Measurements from ENCODE around the gene THBS3. TPM values are rescaled to one million over a fixed set of nuclear protein-coding genes. Genes with fewer than 3 reads are reported as not detected.

Gene THBS3
- total and polyA plus RNA-seq, 2 of the 13 experiments (the other 11 are each of a cell fraction or from before 2014, with no cell fraction given): 0.86 to 3.6 TPM

GRCh38 chr1:155227261-155228095 lies 19.8 kb upstream of the THBS3 start (continued):
- 0 out of 2 replicates have a peak, but pooled peaks have one; percentile 6 for TF ChIP-seq ZNF34 (CRISPR knock-in tag; IDR thresholded peaks at IDR 0.05; ENCODE audit: borderline replicate concordance)
- no peak for TF ChIP-seq TBX3 (IDR thresholded peaks at IDR 0.05; ENCODE audit: borderline replicate concordance)
- TF ChIP-seq MATR3 (CRISPR knock-in tag; IDR thresholded peaks at IDR 0.05): no peak
- TF ChIP-seq MTERF4 (CRISPR knock-in tag; IDR thresholded peaks at IDR 0.05): no peak
- TF ChIP-seq MEF2D (CRISPR knock-in tag; IDR thresholded peaks at IDR 0.05): peak; percentile 38; the same call in 1 of the 2 replicates
- no peak for TF ChIP-seq ZNF784 (CRISPR knock-in tag; IDR thresholded peaks at IDR 0.05; ENCODE audit: borderline replicate concordance)
- TF ChIP-seq TMF1 (CRISPR knock-in tag; IDR thresholded peaks at IDR 0.05; ENCODE audit: low read depth): no peak
- TF ChIP-seq ZNF512 (CRISPR knock-in tag; IDR thresholded peaks at IDR 0.05): no peak
- no peak for TF ChIP-seq TCF7L2 (IDR thresholded peaks at IDR 0.05; ENCODE audit: low read depth, low read length)
- 0 out of 2 replicates have a peak, but pooled peaks have one; percentile 37 for TF ChIP-seq MED1 (CRISPR knock-in tag; IDR thresholded peaks at IDR 0.05)
- TF ChIP-seq LCORL (IDR thresholded peaks at IDR 0.05): no peak
- TF ChIP-seq LCORL (CRISPR knock-in tag; IDR thresholded peaks at IDR 0.05): no peak
- TF ChIP-seq SNAPC2 (CRISPR knock-in tag; IDR thresholded peaks at IDR 0.05): no peak
- no peak for TF ChIP-seq ZNF576 (CRISPR knock-in tag; IDR thresholded peaks at IDR 0.05)
- TF ChIP-seq BRD4 (CRISPR knock-in tag; IDR thresholded peaks at IDR 0.05): no peak
- TF ChIP-seq BCL6 (CRISPR knock-in tag; IDR thresholded peaks at IDR 0.05): no peak
- no peak for TF ChIP-seq HNF4G (IDR thresholded peaks at IDR 0.05; ENCODE audit: borderline replicate concordance, low read depth, low read length)
- TF ChIP-seq HNF4G (CRISPR knock-in tag; IDR thresholded peaks at IDR 0.05; ENCODE audit: borderline replicate concordance, low read depth): no peak
- peak; percentile 70 to 81 for TF ChIP-seq POLR2A (IDR thresholded peaks at IDR 0.05; ENCODE audit: insufficient read depth in 1 of 2, low read depth in 2 of 2, low read length in 2 of 2)
- TF ChIP-seq CENPBD1 (CRISPR knock-in tag; IDR thresholded peaks at IDR 0.05; ENCODE audit: borderline replicate concordance, low read depth): no peak
- peak; percentile 55; the same call in 1 of the 2 replicates for TF ChIP-seq PAXIP1 (CRISPR knock-in tag; conservative IDR thresholded peaks at IDR 0.05)
- no peak for TF ChIP-seq ZNF549 (CRISPR knock-in tag; IDR thresholded peaks at IDR 0.05)
- TF ChIP-seq ZNF138 (CRISPR knock-in tag; IDR thresholded peaks at IDR 0.05; ENCODE audit: low read depth): no peak
